Choroid plexus epithelial cell (primary cell): ENCODE results near the gene GRK6.

Experiments
- DNase-seq: peaks from one replicate; pipeline ENCODE4 v3.0.0-alpha.2; 2010; ENCODE audit warnings: low read depth
- H3K4me3 ChIP-seq: 2 replicates; pipeline ENCODE4 v1.5.1; 2011; ENCODE audit warnings: low read depth, mild to moderate bottlenecking, control low read depth, low read length, moderate library complexity
- TF ChIP-seq, protein P1 (sequence below): conservative IDR thresholded peaks from 2 replicates; pipeline ENCODE4 v1.5.1; 2011; ENCODE audit warnings: low read depth, mild to moderate bottlenecking, control low read depth, inconsistent platforms, low read length, moderate library complexity

Gene GRK6

DNA sequence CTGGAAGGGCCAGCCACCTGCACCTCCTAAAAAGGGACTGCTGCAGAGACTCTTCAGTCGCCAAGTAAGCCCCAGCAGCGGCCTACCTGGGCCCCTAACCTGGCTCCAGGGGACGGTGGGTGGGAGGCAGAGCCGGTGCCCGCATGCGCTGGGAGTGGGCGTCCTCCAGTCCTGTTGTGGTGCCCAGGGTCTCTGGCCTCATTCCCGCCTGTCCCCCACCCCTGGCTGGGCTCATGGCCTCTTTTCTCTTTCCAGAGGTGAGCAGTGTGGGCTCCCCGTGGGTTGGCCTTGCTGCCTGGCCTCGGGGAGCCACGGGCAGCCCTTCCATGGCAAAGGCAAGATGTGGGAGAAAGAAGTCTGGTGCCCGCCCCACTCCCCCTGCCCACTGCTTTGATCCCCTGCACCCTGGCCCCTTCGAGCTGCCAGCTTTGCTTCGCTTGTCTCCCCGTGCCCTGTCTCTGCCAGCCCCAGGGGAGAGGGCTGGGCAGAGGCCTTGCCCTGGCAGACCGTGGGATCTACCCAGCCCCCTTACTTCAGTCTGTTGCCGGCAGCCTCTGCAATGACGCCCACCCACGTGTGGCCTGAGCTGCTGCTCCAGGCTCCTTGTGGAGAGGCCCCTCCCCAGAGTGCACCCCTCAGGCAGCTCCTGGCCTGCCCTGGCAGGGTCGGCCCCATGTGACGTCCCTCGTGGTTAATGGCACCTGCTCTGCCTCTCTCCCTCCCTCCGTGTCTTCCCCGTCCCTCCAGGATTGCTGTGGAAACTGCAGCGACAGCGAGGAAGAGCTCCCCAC lies 14.7 kb downstream of the GRK6 start:
- TF ChIP-seq, protein P1, sequence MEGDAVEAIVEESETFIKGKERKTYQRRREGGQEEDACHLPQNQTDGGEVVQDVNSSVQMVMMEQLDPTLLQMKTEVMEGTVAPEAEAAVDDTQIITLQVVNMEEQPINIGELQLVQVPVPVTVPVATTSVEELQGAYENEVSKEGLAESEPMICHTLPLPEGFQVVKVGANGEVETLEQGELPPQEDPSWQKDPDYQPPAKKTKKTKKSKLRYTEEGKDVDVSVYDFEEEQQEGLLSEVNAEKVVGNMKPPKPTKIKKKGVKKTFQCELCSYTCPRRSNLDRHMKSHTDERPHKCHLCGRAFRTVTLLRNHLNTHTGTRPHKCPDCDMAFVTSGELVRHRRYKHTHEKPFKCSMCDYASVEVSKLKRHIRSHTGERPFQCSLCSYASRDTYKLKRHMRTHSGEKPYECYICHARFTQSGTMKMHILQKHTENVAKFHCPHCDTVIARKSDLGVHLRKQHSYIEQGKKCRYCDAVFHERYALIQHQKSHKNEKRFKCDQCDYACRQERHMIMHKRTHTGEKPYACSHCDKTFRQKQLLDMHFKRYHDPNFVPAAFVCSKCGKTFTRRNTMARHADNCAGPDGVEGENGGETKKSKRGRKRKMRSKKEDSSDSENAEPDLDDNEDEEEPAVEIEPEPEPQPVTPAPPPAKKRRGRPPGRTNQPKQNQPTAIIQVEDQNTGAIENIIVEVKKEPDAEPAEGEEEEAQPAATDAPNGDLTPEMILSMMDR = no peak
- no peak for DNase-seq
- no peak overlapping the region for H3K4me3 ChIP-seq

DNA sequence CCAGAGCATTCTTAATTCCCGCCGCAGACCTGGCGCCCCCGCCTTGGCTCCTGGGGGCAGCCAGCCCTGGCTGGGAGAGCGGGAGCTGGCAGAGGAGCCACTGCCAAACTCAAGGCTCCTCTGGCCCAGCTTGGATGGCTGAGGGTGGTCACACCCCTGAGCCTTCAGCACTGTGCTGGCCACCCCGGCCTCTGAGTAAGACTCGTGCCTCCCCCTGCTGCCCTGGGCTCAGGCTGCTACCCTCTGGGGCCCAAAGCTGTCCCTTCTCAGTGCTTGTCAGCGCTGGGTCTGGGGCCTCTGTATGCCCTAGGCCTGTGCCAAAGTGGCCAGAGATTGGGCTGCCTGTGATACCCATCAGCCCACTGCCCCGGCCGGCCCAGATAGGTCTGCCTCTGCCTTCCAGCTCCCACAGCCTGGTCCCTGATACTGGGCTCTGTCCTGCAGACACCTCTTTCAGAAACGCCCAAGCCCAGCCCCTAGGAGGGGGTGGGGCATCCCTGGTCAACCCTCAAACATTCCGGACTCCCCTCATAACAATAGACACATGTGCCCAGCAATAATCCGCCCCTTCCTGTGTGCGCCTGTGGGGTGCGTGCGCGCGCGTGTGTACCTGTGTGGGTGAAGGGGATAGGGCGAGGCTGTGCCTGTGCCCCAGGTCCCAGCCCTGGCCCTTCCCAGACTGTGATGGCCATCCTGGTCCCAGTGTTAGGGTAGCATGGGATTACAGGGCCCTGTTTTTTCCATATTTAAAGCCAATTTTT lies 15.8 kb downstream of the GRK6 start:
- DNase-seq = no peak
- TF ChIP-seq, protein P1 = no peak
- no peak overlapping the region for H3K4me3 ChIP-seq

DNA sequence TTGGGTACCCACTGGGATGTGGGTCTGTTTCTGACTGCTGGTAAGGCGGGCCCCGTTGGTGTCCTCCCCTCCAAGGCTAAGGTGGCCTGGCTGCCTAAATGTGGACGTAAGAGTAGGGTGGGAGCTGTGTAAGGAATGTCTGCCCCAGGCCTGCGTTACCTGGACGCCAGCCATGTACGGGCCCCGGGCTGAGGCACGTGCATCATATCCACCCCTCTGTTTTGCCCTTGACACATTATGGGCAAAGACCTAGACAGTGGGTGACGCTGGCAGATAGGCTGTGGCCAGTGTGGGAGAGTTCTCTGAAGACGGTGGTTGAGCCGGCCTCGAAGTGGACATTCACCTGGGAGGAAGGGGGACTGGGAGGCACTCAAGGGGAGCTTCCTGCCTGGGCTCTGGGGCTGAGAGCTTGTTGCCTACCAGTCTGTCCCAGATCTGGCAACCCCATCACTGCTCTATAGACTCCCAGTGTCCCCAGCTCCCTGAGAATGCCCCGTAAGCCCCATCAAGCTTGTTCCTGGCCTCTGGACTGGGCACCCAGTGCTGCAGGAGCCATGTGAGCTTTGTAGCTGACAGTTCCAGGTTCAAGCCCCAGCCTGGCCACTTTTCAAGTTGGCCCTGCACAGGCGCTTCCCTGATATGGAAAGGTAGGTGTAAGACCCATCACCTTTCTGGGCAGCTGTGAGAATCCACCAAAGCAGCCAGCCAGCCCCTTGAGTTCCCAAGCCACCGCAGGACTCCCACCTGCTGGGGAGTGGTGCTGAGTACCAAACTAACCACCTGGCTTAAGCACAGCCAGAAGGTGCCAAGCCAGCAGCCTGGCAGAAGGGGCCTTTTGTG lies 16.9 kb downstream of the GRK6 start:
- no peak overlapping the region for H3K4me3 ChIP-seq
- TF ChIP-seq, protein P1 = no peak
- DNase-seq = no peak

DNA sequence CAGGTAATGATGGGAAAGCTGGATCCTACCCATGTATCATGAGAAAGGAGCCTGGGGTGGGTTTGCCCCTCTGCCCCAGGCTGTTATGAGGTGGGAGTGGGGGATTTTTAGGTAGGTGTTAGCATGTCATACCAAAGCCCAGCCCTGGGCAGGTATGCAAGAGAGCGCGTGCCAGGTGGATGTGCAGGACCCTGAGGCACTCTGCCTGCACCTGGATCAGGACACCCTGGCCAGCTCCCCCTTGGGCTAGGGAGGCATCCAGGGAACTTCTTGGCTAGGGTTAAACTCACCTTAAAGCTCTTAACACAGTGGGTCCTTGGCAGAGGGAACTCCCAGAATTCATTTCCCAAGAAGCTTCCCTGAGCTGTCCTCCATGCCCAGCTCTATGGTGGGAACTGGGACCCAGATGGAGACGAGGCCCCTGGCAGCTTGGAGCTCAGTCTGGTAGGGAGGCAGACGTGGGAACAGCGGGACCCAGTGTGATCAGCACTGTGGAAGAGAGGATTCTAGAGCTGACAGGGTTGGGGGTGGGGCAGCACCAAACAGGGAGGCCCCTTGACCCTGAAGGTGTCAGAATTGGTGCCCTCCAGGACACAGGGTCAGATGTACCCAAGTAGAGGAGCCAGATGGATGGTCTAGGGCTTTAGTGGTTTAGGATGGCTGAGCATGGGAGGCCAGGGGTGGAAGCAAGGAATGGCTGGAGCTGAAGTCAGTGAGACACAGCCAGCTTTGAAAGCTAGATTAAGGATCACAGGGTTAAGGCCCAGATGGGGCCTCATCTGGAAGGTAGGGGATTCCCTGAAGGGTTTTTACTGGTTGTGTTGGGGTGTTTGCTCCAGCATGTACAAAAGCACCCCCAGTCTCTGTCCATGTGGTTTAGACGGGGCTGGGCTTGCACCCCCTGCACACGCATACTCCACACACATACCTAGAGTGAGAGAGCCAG lies 17.9 kb downstream of the GRK6 start:
- TF ChIP-seq, protein P1 = no peak
- H3K4me3 ChIP-seq = no peak overlapping the region
- DNase-seq = no peak

DNA sequence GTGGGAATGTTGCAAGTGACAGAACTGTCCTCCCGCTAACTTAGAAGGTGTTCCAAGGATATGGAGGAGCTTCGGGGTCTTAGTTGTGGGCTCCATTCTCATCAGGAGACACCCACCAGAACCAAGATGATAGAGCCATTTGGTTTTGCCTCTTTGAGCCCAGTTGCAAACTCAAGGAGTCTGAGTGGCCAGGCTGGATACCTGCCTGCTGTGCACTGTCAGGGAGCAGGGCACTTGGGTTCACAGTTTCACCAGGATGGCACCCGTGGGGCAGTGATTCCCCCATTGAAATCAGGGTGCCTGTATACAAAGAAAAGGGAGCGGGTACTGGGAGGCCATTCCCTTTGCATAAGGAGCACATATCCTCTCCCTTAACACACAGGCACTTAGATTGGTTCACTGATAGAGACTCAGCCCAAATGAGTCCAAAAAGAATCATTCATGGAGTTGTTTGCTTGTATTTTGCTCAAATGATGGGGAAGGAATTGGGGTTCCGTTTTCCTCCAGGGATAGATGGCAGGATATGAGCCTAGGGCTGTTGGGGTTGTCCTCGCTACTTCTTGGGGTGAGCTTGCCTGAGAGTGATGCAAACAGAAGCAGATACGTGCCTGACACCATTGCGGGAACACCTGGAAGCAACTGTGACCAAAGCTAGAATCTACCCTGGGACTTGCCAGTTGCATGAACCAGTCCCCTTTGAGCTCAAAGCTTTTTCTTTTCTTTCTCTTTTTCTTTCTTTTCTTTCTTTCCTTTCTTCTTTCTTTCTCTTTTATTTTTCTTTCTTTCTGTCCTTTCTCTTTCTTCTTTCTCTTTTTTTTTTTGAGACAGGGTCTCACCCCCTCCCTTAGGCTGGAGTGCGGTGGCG lies 18.8 kb downstream of the GRK6 start:
- no peak overlapping the region for H3K4me3 ChIP-seq
- TF ChIP-seq, protein P1 = no peak
- DNase-seq = no peak
